Amygdala (tissue), 56 donors: ENCODE results near the gene OR52E8.

ENCODE experiments used
- DNase-seq, 56 donors: peaks; one replicate each; lab custom pipeline; 2025; lab: John Stamatoyannopoulos, UW

Gene OR52E8

GRCh38 chr11:5857590-5857989 is at the start of gene OR52E8:
OR52E8 (minus strand) TSS chr11:5857690; CDS start chr11:5857690, 0 bp downstream.
- no peak for DNase-seq

- DNase-seq: no peak
Measured at GRCh38 chr11:5899534-5899933, 42.0 kb upstream of the OR52E8 start.

GRCh38 chr11:5892908-5893307 is 35.4 kb upstream of the OR52E8 start, which contains the start of gene OR52E5:
OR52E5 (plus strand) TSS chr11:5893208; CDS start chr11:5900777, 7,569 bp downstream.
- DNase-seq: no peak

GRCh38 chr11:5891216-5891800 is 33.8 kb upstream of the OR52E8 start:
- no peak for DNase-seq

GRCh38 chr11:5887661-5888060 is 30.2 kb upstream of the OR52E8 start:
- no peak for DNase-seq

GRCh38 chr11:5887172-5887571 is 29.7 kb upstream of the OR52E8 start:
- no peak for DNase-seq

GRCh38 chr11:5881756-5882155 is 24.3 kb upstream of the OR52E8 start:
- DNase-seq: no peak

- DNase-seq: no peak
Measured at GRCh38 chr11:5880329-5880728, 22.8 kb upstream of the OR52E8 start, which contains the start of gene OR52E4. OR52E4 (plus strand) TSS chr11:5880629; CDS start chr11:5884293, 3,664 bp downstream.

GRCh38 chr11:5878564-5878963 is 21.1 kb upstream of the OR52E8 start:
- no peak for DNase-seq

- DNase-seq: no peak
Measured at GRCh38 chr11:5865826-5866225, 8.3 kb upstream of the OR52E8 start.

- DNase-seq: no peak
Measured at GRCh38 chr11:5851002-5851401, 6.5 kb downstream of the OR52E8 start.

GRCh38 chr11:5847711-5848110 is 9.8 kb downstream of the OR52E8 start:
- no peak for DNase-seq

- DNase-seq: no peak
Measured at GRCh38 chr11:5846701-5847100, 10.8 kb downstream of the OR52E8 start.

GRCh38 chr11:5841797-5842196 is 15.7 kb downstream of the OR52E8 start, which contains the start of gene OR52E6:
OR52E6 (minus strand) TSS chr11:5841897; CDS start chr11:5841897, 0 bp downstream.
- DNase-seq: no peak

- no peak for DNase-seq
Measured at GRCh38 chr11:5837695-5838094, 19.8 kb downstream of the OR52E8 start.

GRCh38 chr11:5833446-5833845 is 24.0 kb downstream of the OR52E8 start:
- DNase-seq: no peak

GRCh38 chr11:5831196-5831829 is 26.2 kb downstream of the OR52E8 start:
- DNase-seq: no peak

- DNase-seq: no peak
Measured at GRCh38 chr11:5818245-5818886, 39.1 kb downstream of the OR52E8 start.

GRCh38 chr11:5815534-5815933 is 42.0 kb downstream of the OR52E8 start:
- no peak for DNase-seq

GRCh38 chr11:5809905-5810795 is 47.3 kb downstream of the OR52E8 start:
- no peak for DNase-seq

GRCh38 chr11:5809122-5809519 is 48.4 kb downstream of the OR52E8 start:
- no peak for DNase-seq
